NCI-H2196 treated with DMSO at 0.1 percent for 48 hours (cell line): ENCODE data around the gene SSBP4.

Source experiments
- DNase-seq: peaks from one replicate; lab custom pipeline; 2025; ENCODE audit not compliant: unreplicated experiment; lab: John Stamatoyannopoulos, UW

SSBP4 gene

GRCh38 chr19:18464646-18465045, 45.4 kb downstream of the SSBP4 start:
- DNase-seq = peak; percentile 94

DNA sequence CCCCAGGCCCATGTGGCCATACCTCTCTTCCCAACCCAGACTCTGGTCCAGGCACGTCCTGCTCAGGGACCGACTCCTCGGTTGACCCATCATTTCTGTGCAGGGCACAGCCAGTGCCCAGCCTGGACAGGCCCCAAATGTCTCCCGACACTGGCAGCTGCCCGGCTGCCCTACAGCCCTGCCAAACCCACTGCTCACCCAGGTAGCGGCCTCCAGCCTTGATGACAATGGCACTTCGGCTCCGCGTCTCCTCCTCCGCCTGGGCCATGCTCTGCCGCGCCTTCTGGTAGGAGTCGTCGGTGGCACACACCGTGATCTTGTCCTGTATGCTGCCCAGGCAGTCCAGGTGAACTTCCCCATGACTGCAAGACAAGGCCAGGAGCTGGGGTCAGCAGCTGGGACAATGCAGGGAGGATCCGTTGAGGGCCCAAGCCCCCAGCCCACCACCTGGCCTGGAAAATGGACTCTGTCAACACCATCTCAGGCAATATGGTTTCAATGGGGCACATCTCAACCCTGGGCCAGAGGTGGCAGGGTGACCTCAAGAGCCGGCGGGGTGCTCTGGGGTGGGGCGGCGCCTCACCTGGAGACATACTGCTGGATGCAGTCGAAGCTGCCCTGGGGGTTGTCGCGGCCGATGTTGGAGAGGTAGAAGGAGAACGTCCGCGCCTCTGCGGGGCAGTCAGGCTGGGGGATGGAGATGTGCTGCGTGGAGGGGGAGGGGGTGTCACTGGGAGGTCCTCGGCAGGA, 46.2 kb downstream of the SSBP4 start:
- no peak for DNase-seq

GRCh38 chr19:18465964-18466339, 46.8 kb downstream of the SSBP4 start:
- DNase-seq = no peak

- DNase-seq = no peak
These were observed 47.2 kb downstream of the SSBP4 start for GRCh38 chr19:18466354-18466753.

DNA sequence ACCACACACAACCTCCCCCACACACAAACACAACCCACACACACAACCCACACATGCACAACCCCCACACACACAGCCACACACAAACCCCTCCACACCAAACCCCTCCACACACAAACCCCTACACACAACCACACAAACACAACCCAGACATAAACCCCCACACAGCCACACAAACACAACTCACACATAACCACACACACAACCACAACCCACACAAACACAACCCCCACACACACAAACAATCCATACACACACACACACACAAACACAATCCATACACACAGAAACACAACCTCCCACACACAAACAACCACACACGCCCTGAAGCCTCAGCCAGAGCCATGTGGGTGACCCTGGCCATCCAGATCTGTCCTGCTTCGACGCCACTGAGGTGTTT, 48.8 kb downstream of the SSBP4 start:
- no peak for DNase-seq

DNA sequence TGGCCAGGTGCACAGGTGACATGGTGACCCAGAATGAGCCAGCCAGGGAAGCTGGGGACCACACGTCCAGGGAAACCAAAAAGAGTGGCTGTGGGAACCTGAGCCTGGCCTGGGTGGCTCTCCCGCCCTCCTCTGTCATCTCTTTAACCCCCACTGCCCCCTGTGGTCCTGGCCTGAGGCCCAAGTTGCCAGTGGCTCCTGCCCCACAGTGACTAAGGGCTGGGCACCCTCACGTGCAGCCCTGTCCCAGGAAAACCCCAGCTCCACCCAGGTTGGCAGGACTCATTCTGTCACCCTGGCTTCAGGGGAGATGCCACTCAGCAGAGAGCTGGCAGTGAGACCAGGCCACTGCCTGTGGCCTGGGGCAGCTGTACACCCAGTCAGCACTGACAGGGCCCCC, 49.3 kb downstream of the SSBP4 start:
- DNase-seq = no peak

GRCh38 chr19:18469069-18469846, 50.1 kb downstream of the SSBP4 start:
- no peak for DNase-seq

DNA sequence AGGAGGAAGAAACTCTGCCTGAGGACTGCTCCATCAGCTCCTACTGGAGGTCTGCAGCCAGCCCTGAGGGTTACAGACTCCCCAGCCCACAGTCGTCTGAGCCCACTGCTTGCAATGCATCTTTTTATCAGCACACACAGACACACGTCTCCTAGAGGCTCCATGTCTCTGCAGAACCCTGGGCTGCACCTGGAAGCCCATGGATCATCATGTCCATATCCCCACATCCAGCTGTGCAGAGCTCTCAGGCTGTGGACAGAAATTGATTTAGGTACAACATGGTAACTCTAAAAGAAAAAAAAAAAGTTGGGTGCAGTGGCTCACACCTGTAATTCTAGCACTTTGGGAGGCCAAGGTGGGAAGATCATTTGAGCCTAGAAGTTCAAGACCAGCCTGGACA, 51.6 kb downstream of the SSBP4 start:
- no peak for DNase-seq

- DNase-seq = no peak
These were observed 54.0 kb downstream of the SSBP4 start for GRCh38 chr19:18473003-18473705.

GRCh38 chr19:18473706-18474087, 54.5 kb downstream of the SSBP4 start:
- DNase-seq = no peak

- DNase-seq = no peak
These were observed 55.2 kb downstream of the SSBP4 start for GRCh38 chr19:18474366-18474887.

- no peak for DNase-seq
These were observed 55.8 kb downstream of the SSBP4 start for GRCh38 chr19:18475004-18475453.

GRCh38 chr19:18475762-18476331, 56.6 kb downstream of the SSBP4 start:
- DNase-seq = no peak

- no peak for DNase-seq
These were observed 57.4 kb downstream of the SSBP4 start for GRCh38 chr19:18476507-18477041.

GRCh38 chr19:18477042-18477779, 58.0 kb downstream of the SSBP4 start:
- no peak for DNase-seq

- DNase-seq = no peak
These were observed 58.8 kb downstream of the SSBP4 start for GRCh38 chr19:18477974-18478373.

- DNase-seq = no peak
These were observed 59.5 kb downstream of the SSBP4 start for GRCh38 chr19:18478545-18479311.

DNA sequence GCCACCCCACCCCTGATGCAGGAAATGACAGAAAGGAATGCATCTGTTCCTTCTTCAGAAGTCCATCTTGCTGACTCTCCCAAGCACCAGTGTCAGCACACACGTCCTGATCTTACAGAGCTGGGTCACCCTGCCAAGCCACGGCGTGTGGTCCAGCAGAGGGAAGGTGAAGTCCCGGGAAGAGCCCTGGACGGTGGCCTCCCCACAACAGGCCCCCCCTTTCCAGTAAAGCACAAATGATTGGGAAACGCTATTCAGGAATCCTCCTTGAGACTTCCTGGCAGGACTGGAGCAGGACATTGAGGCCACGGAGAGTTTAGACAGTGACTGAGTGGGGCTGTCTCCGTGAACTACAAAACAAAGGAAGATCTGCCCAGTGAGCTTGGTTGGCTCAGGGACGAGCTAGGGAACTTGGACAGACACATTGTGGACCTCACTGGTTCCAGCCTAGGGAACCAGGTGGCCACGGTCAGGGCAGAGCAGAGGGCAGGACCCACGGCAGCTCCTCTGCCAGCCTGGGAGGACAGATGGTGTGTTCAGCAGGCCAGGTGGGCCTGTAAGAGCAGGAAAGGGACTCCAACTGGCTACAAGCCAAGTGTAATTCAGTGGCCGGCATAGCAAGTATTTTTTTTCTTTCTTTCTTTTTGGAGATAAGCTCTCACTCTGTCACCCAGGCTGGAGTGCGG, 61.0 kb downstream of the SSBP4 start:
- DNase-seq = peak; percentile 46
